CD4-positive, alpha-beta T cell (primary cell): ENCODE data around the gene CPXM1. TPM values are rescaled to one million over a fixed set of nuclear protein-coding genes. Genes with fewer than 3 reads are reported as not detected.

Experiments
- ATAC-seq: fragments of 200-7000 bp; cut with Tn5 transposase; one replicate; pipeline ENCODE4 v1.10.0; 2022; ENCODE audit warnings: mild to moderate bottlenecking; ENCODE audit not compliant: poor library complexity
- CTCF ChIA-PET: fragments of 350-600 bp; sonication (Branson Sonifier 250); formaldehyde crosslinking; loops from one replicate; lab custom pipeline; 2021; ENCODE audit warnings: antibody characterized with exemption, inconsistent platforms; lab: Charles Lee
- POLR2A ChIA-PET: fragments of 350-600 bp; sonication (Branson Sonifier 250); formaldehyde crosslinking; loops from one replicate; lab custom pipeline; 2021; ENCODE audit warnings: antibody characterized with exemption, inconsistent platforms; lab: Charles Lee
- DNase-seq, 14 experiments: peaks; one replicate each; pipeline ENCODE4 v3.0.0-alpha.2; 2013 to 2020; ENCODE audit warnings: mixed read lengths in 2 of 14
- H3K27ac ChIP-seq, 2 donors: one replicate each; pipeline versions ENCODE4 v1.5.1 to v1.7.0; 2013; ENCODE audit warnings: low read length in 2 of 2, low read depth in 1 of 2, mild to moderate bottlenecking in 1 of 2
- H3K27me3 ChIP-seq, 2 experiments: 1 replicate in 1 of 2; 2 replicates in 1 of 2; pipeline versions ENCODE4 v1.6.1 to v1.7.0; 2013; ENCODE audit warnings: low read length in 2 of 2, control low read depth in 1 of 2, mild to moderate bottlenecking in 1 of 2, moderate library complexity in 1 of 2; ENCODE audit not compliant: insufficient read depth in 2 of 2, control insufficient read depth in 1 of 2
- H3K36me3 ChIP-seq: one replicate; pipeline ENCODE4 v1.6.1; 2013; ENCODE audit warnings: low read length, control low read depth; ENCODE audit not compliant: insufficient read depth
- H3K4me1 ChIP-seq: one replicate; pipeline ENCODE4 v1.6.1; 2013; ENCODE audit warnings: low read length, control low read depth; ENCODE audit not compliant: insufficient read depth
- H3K4me3 ChIP-seq: one replicate; pipeline ENCODE4 v1.5.1; 2013; ENCODE audit warnings: mild to moderate bottlenecking, low read length, moderate library complexity
- H3K9me3 ChIP-seq, 2 experiments: 1 replicate in 1 of 2; 2 replicates in 1 of 2; pipeline versions ENCODE4 v1.6.1 to v1.7.0; 2013; ENCODE audit warnings: low read length in 2 of 2, mild to moderate bottlenecking in 2 of 2, control low read depth in 1 of 2, moderate library complexity in 1 of 2; ENCODE audit not compliant: control insufficient read depth in 1 of 2, insufficient read depth in 1 of 2
- H3K27ac Mint-ChIP-seq: one replicate; pipeline ENCODE4 v1.8.0; 2020; ENCODE audit warnings: mixed read lengths
- H3K27me3 Mint-ChIP-seq: one replicate; pipeline ENCODE4 v1.8.0; 2021; ENCODE audit warnings: mixed read lengths
- H3K36me3 Mint-ChIP-seq: one replicate; pipeline ENCODE4 v1.8.0; 2021; ENCODE audit warnings: low read depth, mixed read lengths
- H3K4me1 Mint-ChIP-seq: one replicate; pipeline ENCODE4 v1.8.0; 2021; ENCODE audit warnings: low read depth, mixed read lengths
- H3K4me3 Mint-ChIP-seq: one replicate; pipeline ENCODE4 v1.8.0; 2020; ENCODE audit warnings: mild to moderate bottlenecking, mixed read lengths
- H3K9me3 Mint-ChIP-seq: one replicate; pipeline ENCODE4 v1.8.0; 2020; ENCODE audit warnings: mixed read lengths
- CTCF ChIP-seq: fragments of 200-600 bp; IDR thresholded peaks from one replicate; pipeline ENCODE4 v1.8.0; 2022; ENCODE audit warnings: antibody characterized with exemption, mild to moderate bottlenecking
- intact Hi-C, 2 experiments: fragments of 100-400 bp; cut with DNase I in 1 of 2; cut with micrococcal nuclease in 1 of 2; formaldehyde crosslinking; loops; one replicate each; pipeline versions ENCODE4 v1.15.1 to v1.9.0; 2023 to 2025; cut with DNase I, micrococcal nuclease
- total RNA-seq, 174 experiments: library from RNA in 2 of 174; stranded (reverse) in 2 of 174; gene quantifications; one replicate each; pipeline ENCODE4 v1.2.3 and lab custom pipeline; 2021 to 2026

The CPXM1 gene
- total RNA-seq, 2 experiments from 2014 or later, result not detected

- Histone ChIP-seq H3K9me3 (peaks cover 0 to 14% of the 10 kb centered on the region in 2 experiments), H3K4me3 (peak overlapping the region; percentile 51), H3K27ac (no peak overlapping the region), H3K36me3 (no peaks in the 10 kb centered on the region), H3K27me3 (peaks cover 50 to 57% of the 10 kb centered on the region in 2 experiments), H3K4me1 (peaks cover 25% of the 10 kb centered on the region)
- Mint-ChIP-seq H3K9me3 (no peaks in the 10 kb centered on the region), H3K27ac (no peak overlapping the region), H3K36me3 (no peaks in the 10 kb centered on the region), H3K27me3 (peaks cover 82% of the 10 kb centered on the region), H3K4me1 (peaks cover 25% of the 10 kb centered on the region), H3K4me3 (peak overlapping the region; percentile 88)
- CTCF ChIA-PET, result no interaction called here
- POLR2A ChIA-PET, result interaction anchor here (1.6 kb wide), 1 partner anchor 40 kb away, joined by 3 read pairs; the partner anchor contains the start of genes PCED1A and VPS16
- ATAC-seq (peak; percentile 17), DNase-seq (peak in 1 of 14 experiments; percentile 14)
- no peak for TF ChIP-seq CTCF
- intact Hi-C loops, result loop anchor here in 1 of 2 experiments (10.0 kb wide), 1 partner anchor 1185 kb away; no protein-coding TSS in a partner anchor
Observed at GRCh38 chr20:2799688-2800520, 523 bp downstream of the CPXM1 start.

- POLR2A ChIA-PET, result interaction anchor here (1.6 kb wide), 1 partner anchor 41 kb away, joined by 3 read pairs; the partner anchor contains the start of genes PCED1A and VPS16
- H3K36me3 ChIP-seq, result no peaks in the 10 kb centered on the region
- CTCF ChIA-PET, result no interaction called here
- peak overlapping the region; percentile 88 for H3K4me3 Mint-ChIP-seq
- peak overlapping the region; percentile 51 for H3K4me3 ChIP-seq
- no peaks in the 10 kb centered on the region for H3K36me3 Mint-ChIP-seq
- peaks cover 25% of the 10 kb centered on the region for H3K4me1 Mint-ChIP-seq
- intact Hi-C loops, result no loop called here
- no peaks in the 10 kb centered on the region for H3K9me3 Mint-ChIP-seq
- no peak overlapping the region for H3K27ac ChIP-seq
- TF ChIP-seq CTCF, result no peak
- DNase-seq (no peak), ATAC-seq (no peak)
- H3K9me3 ChIP-seq, result peaks cover 0 to 14% of the 10 kb centered on the region in 2 experiments
- peaks cover 25% of the 10 kb centered on the region for H3K4me1 ChIP-seq
- H3K27me3 Mint-ChIP-seq, result peaks cover 84% of the 10 kb centered on the region
- H3K27me3 ChIP-seq, result peaks cover 46 to 53% of the 10 kb centered on the region in 2 experiments
- no peak overlapping the region for H3K27ac Mint-ChIP-seq
Observed at GRCh38 chr20:2799271-2799670, 1.2 kb downstream of the CPXM1 start.

GRCh38 chr20:2798814-2799213 is 1.6 kb downstream of the CPXM1 start:
- peaks cover 25% of the 10 kb centered on the region for H3K4me1 Mint-ChIP-seq
- DNase-seq (no peak), ATAC-seq (no peak)
- CTCF ChIA-PET, result no interaction called here
- Histone ChIP-seq H3K4me3 (no peak overlapping the region), H3K27me3 (peaks cover 41 to 48% of the 10 kb centered on the region in 2 experiments), H3K9me3 (peaks cover 0 to 14% of the 10 kb centered on the region in 2 experiments), H3K4me1 (peaks cover 25% of the 10 kb centered on the region), H3K36me3 (no peaks in the 10 kb centered on the region), H3K27ac (no peak overlapping the region)
- H3K4me3 Mint-ChIP-seq, result peak overlapping the region; percentile 88
- intact Hi-C loops, result no loop called here
- no peak overlapping the region for H3K27ac Mint-ChIP-seq
- H3K9me3 Mint-ChIP-seq, result no peaks in the 10 kb centered on the region
- H3K27me3 Mint-ChIP-seq, result peaks cover 79% of the 10 kb centered on the region
- no peaks in the 10 kb centered on the region for H3K36me3 Mint-ChIP-seq
- POLR2A ChIA-PET, result no interaction called here
- no peak for TF ChIP-seq CTCF
